ENCODE data around the gene CACNG7. TPM values are rescaled to one million over a fixed set of nuclear protein-coding genes. Genes with fewer than 3 reads are reported as not detected.
"Not testable (repeated sequence)": the region's sequence is repeated elsewhere in the genome, so short reads cannot be mapped to it uniquely, and the experiment has no call there.

CACNG7 gene
- total and polyA plus RNA-seq, 2 donors (not counting 3 experiments of a cell fraction or from before 2014, with no cell fraction given) = 0.92 to 1.3 TPM

DNA sequence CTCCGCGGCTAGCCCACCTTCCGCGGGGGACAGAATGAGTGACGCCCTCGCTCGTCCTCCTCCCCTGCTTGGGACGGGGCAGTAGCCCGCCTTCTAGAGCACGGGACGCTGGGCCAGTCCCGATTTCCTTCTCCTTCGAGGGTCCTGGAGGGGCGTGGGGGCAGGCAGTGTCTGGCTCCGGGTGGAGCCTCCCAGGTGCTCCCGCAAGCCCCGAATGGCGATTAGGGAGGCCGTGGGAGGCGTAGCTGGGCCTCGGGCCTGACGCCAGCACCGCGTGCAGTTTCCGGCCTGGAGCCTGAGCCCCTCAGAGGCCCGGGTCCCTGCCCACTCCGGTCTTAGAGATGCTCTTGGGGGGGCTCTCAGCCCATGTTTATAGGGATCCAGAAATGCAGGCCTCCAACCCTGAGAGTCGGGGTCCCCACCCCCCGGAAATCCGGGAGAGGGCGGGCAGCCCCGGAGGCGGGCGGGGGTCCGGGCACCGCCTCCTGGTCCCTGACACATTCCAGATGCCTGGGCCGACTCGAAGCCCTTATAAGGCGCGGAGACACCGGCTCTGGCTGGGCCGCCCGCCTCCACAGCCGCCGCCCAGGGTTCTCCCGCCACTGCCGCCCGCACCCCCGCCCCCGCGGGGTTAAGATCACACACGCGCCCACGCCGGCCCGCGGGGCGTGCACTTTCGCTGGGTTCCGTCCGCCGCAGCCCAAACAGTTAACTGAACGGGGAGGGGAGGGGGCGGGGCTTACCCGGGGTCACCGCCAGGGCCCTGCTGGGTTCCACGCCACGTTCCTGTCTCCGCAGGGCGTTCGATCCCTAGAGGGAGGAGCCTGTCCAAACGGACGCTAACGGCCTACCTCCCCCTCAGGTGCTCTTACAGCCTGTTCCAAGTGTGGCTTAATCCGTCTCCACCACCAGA is 39.9 kb upstream of the CACNG7 start:
- Histone ChIP-seq H3K9me3 (replicated peaks; ENCODE audit: control insufficient read depth, insufficient read depth, low read length) (no peaks in the 10 kb centered on the region), H3K27me3 (ENCODE audit: control insufficient read depth in 2 of 2, insufficient read depth in 2 of 2, low read length in 2 of 2) (no peaks in the 10 kb centered on the region), H3K27ac (ENCODE audit: insufficient read depth, low read depth, low read length) (peak overlapping the region; percentile 86), H3K4me3 (replicated peaks in 1 of 3; ENCODE audit: insufficient read depth in 1 of 3, low read depth in 1 of 3, low read length in 3 of 3) (peak overlapping the region; percentile 52 to 88 (median 57)), H3K4me1 (ENCODE audit: control insufficient read depth, extremely low read depth, insufficient read depth, low read length) (peaks cover 15% of the 10 kb centered on the region), H3K9ac (replicated peaks; ENCODE audit: extremely low read depth, insufficient read depth, low read length) (peak overlapping the region; percentile 96), H4K20me1 (replicated peaks; ENCODE audit: control insufficient read depth, extremely low read depth, insufficient read depth, low read length) (no peaks in the 10 kb centered on the region), H2AFZ (ENCODE audit: low read depth, low read length) (peak overlapping the region; percentile 12), H3K9me1 (replicated peaks; ENCODE audit: control insufficient read depth, extremely low read depth, insufficient read depth, low read length) (no peaks in the 10 kb centered on the region), H3K36me3 (ENCODE audit: control insufficient read depth in 2 of 2, extremely low read depth in 1 of 2, insufficient read depth in 2 of 2, low read length in 2 of 2) (peaks cover 0 to 11% of the 10 kb centered on the region in 2 experiments), H3K79me2 (ENCODE audit: control insufficient read depth, insufficient read depth, low read length) (peaks cover 29% of the 10 kb centered on the region), H3K4me2 (ENCODE audit: insufficient read depth, low read length) (peak overlapping the region; percentile 45)
- TF ChIP-seq POLR2AphosphoS5 (IDR thresholded peaks at IDR 0.05; ENCODE audit: insufficient read depth, low read depth, low read length) (peak; percentile 87), POLR2A (IDR thresholded peaks at IDR 0.05; ENCODE audit: low read depth, low read length) (peak; percentile 13), GATA2 (IDR thresholded peaks at IDR 0.05; ENCODE audit: insufficient read depth, insufficient read length, low read depth, low read length) (no peak)
- TF ChIP-seq, protein P1, sequence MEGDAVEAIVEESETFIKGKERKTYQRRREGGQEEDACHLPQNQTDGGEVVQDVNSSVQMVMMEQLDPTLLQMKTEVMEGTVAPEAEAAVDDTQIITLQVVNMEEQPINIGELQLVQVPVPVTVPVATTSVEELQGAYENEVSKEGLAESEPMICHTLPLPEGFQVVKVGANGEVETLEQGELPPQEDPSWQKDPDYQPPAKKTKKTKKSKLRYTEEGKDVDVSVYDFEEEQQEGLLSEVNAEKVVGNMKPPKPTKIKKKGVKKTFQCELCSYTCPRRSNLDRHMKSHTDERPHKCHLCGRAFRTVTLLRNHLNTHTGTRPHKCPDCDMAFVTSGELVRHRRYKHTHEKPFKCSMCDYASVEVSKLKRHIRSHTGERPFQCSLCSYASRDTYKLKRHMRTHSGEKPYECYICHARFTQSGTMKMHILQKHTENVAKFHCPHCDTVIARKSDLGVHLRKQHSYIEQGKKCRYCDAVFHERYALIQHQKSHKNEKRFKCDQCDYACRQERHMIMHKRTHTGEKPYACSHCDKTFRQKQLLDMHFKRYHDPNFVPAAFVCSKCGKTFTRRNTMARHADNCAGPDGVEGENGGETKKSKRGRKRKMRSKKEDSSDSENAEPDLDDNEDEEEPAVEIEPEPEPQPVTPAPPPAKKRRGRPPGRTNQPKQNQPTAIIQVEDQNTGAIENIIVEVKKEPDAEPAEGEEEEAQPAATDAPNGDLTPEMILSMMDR (IDR thresholded peaks at IDR 0.05; ENCODE audit: extremely low read depth in 1 of 2, insufficient read depth in 1 of 2, low read depth in 1 of 2, low read length in 2 of 2) = peak in 1 of 2 donors; percentile 55
- dilution Hi-C loops (cut with MboI; ENCODE audit: extremely low pct_ligation_motif_present, low sequenced_read_pairs) = no loop called here
- CTCF ChIA-PET = interaction anchor here (0.6 to 3.6 kb wide), 8 partner anchors 8 to 161 kb away, joined by 3 to 29 read pairs (median 3); partner anchors contain the start of gene PRKCG
- peak; percentile 93 for FAIRE-seq
- no TSS peak for BruUV-seq (replicated peaks)
- POLR2A ChIA-PET = interaction anchor here (0.9 kb wide), 1 partner anchor 112 kb away, joined by 3 read pairs; no protein-coding TSS in a partner anchor
- intact Hi-C loops (cut with micrococcal nuclease) = loop anchor here (5.0 kb wide), 1 partner anchor 593 kb away; the partner anchor contains the start of gene LENG9
- DNase-seq (ENCODE audit: low read depth, low spot score) = peak; percentile 86

GRCh38 chr19:53869805-53870484 is 39.1 kb upstream of the CACNG7 start:
- peaks cover 0 to 16% of the 10 kb centered on the region in 2 experiments for H3K36me3 ChIP-seq (ENCODE audit: control insufficient read depth in 2 of 2, extremely low read depth in 1 of 2, insufficient read depth in 2 of 2, low read length in 2 of 2)
- H2AFZ ChIP-seq (ENCODE audit: low read depth, low read length) = peak overlapping the region; percentile 12
- DNase-seq (ENCODE audit: low read depth, low spot score); H3K27me3 ChIP-seq (ENCODE audit: control insufficient read depth in 2 of 2, insufficient read depth in 2 of 2, low read length in 2 of 2); H4K20me1 ChIP-seq (replicated peaks; ENCODE audit: control insufficient read depth, extremely low read depth, insufficient read depth, low read length); H3K9me3 ChIP-seq (replicated peaks; ENCODE audit: control insufficient read depth, insufficient read depth, low read length); H3K9me1 ChIP-seq (replicated peaks; ENCODE audit: control insufficient read depth, extremely low read depth, insufficient read depth, low read length); FAIRE-seq; BruUV-seq (replicated peaks); dilution Hi-C loops (cut with MboI; ENCODE audit: extremely low pct_ligation_motif_present, low sequenced_read_pairs): not testable (repeated sequence)
- intact Hi-C loops (cut with micrococcal nuclease) = loop anchor here (5.0 kb wide), 1 partner anchor 592 kb away; the partner anchor contains the start of gene LENG9
- H3K4me1 ChIP-seq (ENCODE audit: control insufficient read depth, extremely low read depth, insufficient read depth, low read length) = peaks cover 15% of the 10 kb centered on the region
- peak overlapping the region; percentile 45 for H3K4me2 ChIP-seq (ENCODE audit: insufficient read depth, low read length)
- H3K4me3 ChIP-seq (replicated peaks in 1 of 3; ENCODE audit: insufficient read depth in 1 of 3, low read depth in 1 of 3, low read length in 3 of 3) = peak overlapping the region; percentile 52 to 88 (median 57)
- POLR2A ChIA-PET = interaction anchor here (1.2 kb wide), 1 partner anchor 9 kb away, joined by 3 read pairs; no protein-coding TSS in a partner anchor
- H3K79me2 ChIP-seq (ENCODE audit: control insufficient read depth, insufficient read depth, low read length) = peaks cover 29% of the 10 kb centered on the region
- H3K9ac ChIP-seq (replicated peaks; ENCODE audit: extremely low read depth, insufficient read depth, low read length) = peak overlapping the region; percentile 96
- CTCF ChIA-PET = interaction anchor here (1.0 to 1.3 kb wide), 2 partner anchors 12 to 160 kb away, joined by 3 to 4 read pairs; partner anchors contain the start of gene PRKCG
- peak overlapping the region; percentile 86 for H3K27ac ChIP-seq (ENCODE audit: insufficient read depth, low read depth, low read length)

Data from endothelial cell of umbilical vein (primary cell).